T-helper 1 cell (primary cell): ENCODE data around the gene TNRC6B.
"Not testable (repeated sequence)": the region's sequence is repeated elsewhere in the genome, so short reads cannot be mapped to it uniquely, and the experiment has no call there.

Experiments used
- DNase-seq, 5 donors: peaks; one replicate each; pipeline ENCODE4 v3.0.0-alpha.2; 2012 to 2020

TNRC6B gene

GRCh38 chr22:40290516-40290915 lies 112.8 kb downstream of the TNRC6B start:
- DNase-seq: no peak

- DNase-seq: no peak
Measured at GRCh38 chr22:40294696-40295095, 117.0 kb downstream of the TNRC6B start.

GRCh38 chr22:40300316-40300715 lies 122.6 kb downstream of the TNRC6B start:
- DNase-seq: no peak

- DNase-seq: no peak
Measured at GRCh38 chr22:40300884-40301672, 123.4 kb downstream of the TNRC6B start.

GRCh38 chr22:40302149-40302548 lies 124.4 kb downstream of the TNRC6B start:
- DNase-seq: no peak

GRCh38 chr22:40305625-40306024 lies 127.9 kb downstream of the TNRC6B start:
- DNase-seq: no peak

DNA sequence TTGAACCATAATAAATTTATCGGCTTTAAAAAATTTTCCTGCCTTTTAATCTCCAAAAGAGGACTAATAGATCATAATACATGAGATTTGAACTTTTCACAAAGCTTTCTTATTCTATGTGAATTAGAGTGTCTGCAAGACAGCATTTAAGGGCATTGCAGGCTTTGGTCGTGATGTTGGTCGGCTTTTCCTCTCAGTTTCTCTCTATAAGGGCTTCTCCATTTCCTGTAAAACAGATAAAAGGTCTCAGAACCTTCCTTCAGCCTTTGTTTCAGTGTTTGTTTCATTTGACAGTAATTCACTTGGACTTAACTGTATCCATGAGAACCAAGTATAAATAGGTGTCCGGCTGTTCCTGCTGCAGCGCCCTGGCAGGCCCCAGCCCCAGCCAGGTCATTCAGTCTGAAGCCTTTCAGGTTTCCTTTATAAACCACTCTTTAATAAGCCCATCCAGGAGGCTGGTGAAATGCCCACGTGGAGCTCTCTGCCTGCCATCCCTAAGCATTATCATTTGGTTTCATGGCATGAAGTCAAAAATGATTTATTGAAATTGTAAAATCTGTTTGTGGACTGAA lies 131.4 kb downstream of the TNRC6B start:
- no peak for DNase-seq

- DNase-seq: no peak
Measured at GRCh38 chr22:40309631-40310030, 131.9 kb downstream of the TNRC6B start.

DNA sequence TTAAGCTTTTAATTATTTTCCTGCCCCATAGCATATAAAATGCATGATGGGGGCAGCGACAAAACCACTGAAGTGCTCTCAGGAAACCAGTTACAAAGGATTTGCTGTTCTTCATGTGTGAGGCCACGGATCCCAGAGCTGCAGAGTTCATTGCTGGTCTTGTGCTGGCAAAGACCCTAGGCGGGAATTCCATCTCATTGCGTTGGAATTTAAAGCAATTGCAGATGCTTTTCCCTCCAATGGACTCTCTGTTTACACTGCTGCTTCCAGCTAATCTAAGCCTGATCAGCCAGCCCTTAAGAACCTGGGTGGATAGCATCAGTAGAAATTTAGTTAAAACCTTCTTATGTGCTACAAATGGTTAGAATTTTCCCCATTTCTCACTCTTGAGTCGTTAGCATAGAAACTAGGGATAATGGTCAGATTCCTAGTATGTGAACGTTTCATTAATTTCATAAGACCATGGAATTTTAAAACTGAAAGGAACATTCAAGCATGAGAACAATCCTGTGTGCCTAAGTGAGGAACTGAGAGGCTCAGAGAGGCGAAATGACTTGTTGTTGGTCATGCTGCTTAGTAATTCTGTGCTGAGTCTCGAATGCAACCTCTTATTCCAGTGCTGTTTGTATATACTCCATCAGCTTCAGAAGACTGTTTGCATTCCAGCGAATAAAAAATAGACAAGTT lies 132.5 kb downstream of the TNRC6B start:
- no peak for DNase-seq

- no peak for DNase-seq
Measured at GRCh38 chr22:40310768-40311120, 133.0 kb downstream of the TNRC6B start.

- DNase-seq: not testable (repeated sequence)
Measured at GRCh38 chr22:40311646-40312045, 133.9 kb downstream of the TNRC6B start.

GRCh38 chr22:40312050-40312449 lies 134.3 kb downstream of the TNRC6B start:
- DNase-seq: no peak

DNA sequence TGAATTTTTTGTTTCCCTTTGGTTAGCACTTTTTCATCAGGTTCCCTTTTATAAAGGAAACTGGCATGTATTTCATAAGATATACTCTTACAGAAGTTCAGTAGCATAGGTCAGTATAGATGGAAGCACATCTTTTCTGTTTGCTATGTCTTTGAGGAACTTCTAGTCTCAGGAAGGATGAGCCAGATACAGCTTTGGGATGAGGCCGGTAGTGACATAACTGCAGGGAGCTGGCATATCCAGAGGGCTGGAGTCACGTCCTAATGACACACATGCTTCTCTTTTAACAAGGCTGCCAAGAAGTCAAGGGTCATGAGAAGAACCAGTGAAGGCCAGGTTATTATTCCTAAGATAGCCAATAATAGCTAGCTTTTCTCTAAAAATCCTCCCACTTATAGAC lies 135.3 kb downstream of the TNRC6B start:
- DNase-seq: no peak

DNA sequence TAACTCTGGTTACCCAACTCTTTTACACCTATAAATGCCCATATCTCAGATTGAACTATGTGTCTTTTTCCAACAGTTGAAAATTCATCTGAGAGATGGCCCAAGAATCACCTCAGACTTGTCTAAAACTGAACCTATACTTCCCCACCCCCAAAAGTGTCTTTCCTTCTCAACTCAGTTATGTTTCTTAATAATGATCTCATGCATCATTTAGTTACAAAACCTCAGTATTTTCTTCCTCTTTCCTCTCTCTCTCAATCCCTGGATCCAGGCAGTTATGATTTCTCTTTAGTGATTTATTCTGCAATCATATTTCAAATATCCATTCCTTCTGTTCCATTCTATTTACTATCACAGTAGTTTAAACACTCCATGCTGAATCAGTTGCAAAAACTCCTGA lies 136.3 kb downstream of the TNRC6B start:
- no peak for DNase-seq

DNA sequence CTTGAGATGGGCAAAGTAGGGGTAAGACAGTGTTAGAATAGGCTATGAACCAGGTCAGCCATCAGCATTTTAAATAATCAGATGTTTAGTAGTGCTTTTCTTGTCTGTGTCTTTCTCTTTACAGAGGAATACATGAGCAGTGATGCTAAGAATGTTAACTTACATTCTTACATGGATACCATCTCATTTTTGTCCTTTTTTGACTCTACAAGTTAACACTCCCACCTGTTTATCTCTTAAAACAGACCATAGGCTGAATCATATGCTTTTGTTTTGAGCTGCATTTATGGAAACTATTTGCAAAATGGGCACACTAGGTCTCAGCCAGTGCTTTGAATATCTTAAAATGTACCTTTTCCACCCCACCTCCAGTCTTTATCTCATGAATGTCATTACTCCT lies 143.0 kb downstream of the TNRC6B start:
- no peak for DNase-seq

- DNase-seq: no peak
Measured at GRCh38 chr22:40322021-40322420, 144.3 kb downstream of the TNRC6B start.

GRCh38 chr22:40322818-40323447 lies 145.2 kb downstream of the TNRC6B start:
- no peak for DNase-seq

- peak in 1 of 5 donors; percentile 76 for DNase-seq
Measured at GRCh38 chr22:40323681-40324171, 146.0 kb downstream of the TNRC6B start.

DNA sequence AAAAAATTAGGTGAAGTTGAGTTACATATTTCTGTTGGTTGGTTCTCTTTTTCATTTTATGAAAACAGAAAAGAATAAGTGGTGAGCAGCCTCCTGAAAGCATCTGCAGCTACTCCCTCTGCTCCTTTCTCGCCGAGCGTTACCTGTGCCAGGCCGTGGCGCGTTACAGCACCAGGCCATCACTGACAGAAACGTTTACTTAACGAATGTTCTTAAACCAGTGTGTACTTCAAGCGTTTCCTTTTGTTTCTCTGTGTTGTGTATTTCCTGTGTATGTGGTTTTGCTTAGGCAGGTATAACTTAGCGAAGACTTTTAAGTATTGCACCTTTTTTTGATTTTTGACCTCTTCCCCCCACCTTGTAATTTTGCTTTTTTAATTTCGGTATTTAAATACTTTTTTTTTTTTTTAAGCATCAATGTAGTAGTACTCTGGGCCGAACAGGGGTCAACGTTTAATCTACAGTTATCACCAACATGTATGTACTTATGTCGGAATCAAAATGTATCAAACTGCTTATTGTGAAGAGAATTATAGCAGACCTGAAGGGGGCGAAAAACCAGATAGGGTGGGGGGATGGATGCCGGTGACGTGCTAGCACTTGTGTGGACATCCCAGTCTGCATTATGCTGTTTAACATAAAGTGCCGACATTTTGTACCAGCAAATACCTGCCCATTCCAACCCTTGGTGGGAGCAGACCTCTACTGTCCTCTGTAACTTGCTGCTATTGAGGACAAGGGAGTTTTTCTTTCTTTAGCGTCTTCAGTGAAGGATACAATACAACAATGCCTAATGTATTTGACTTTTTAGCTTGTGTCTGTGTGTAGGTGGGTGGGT lies 147.0 kb downstream of the TNRC6B start:
- peak in 3 of 5 donors; percentile 45 to 81 (median 50) for DNase-seq

GRCh38 chr22:40325315-40325714 lies 147.6 kb downstream of the TNRC6B start:
- peak in 2 of 5 donors; percentile 24 to 69 for DNase-seq

DNA sequence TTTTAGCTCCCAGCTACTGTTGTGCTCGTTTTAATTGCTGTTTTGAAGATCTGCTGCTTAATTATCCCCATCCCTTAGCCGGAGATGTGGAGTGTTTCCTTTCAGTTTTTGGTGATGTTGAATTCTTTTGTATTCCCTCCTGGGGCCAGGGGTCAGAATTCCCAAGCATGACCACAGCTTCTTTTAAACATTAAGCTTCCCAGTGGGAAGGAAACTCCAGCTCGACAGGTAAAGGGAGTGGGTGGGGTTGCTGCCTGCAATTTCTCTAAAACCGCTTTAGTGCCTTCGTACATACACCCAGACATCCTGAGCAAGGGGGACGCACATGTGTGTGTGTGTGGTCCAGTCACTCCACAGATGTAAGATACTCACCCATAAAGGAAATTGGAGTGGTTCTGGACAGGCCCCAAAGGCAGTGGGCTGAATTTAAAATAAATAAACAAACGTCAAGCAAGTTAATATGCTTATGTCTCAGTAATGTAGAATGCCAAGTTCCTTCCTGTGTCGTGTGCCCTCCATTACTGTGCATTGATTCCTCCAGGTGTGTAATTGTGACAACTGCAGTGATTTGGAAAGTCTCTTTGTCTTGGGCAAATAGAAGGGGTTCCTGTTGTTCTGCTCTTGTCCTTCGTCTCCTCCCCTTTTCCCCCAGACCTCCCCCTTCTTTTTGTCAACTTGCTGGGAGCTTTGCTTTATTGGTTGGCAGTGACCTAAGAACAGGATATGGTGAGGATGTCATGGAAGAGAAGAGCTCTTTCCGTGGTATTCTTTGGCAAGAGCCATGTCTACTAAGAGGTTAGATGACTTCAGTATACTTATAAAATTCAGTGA lies 149.4 kb downstream of the TNRC6B start:
- no peak for DNase-seq
